ENCODE data around the gene NELFA. TPM values are rescaled to one million over a fixed set of nuclear protein-coding genes. Genes with fewer than 3 reads are reported as not detected.

The NELFA gene
- total RNA-seq, 1 experiment from 2014 or later: 55.0 TPM

- Histone ChIP-seq H3K9ac (ENCODE audit: extremely low read depth, insufficient read length, low read length) (no peak overlapping the region), H3K4ac (ENCODE audit: low read depth, low read length) (no peak overlapping the region), H2BK12ac (ENCODE audit: insufficient read length, low read depth, low read length) (no peak overlapping the region), H3K18ac (ENCODE audit: insufficient read length, low read depth, low read length) (no peak overlapping the region), H2BK20ac (ENCODE audit: low read depth, low read length, poor library complexity, severe bottlenecking) (no peak overlapping the region), H2BK15ac (ENCODE audit: low read depth, low read length) (no peak overlapping the region), H3K79me1 (ENCODE audit: insufficient read depth, low read depth, low read length, poor library complexity, severe bottlenecking) (no peaks in the 10 kb centered on the region), H3K27me3 (ENCODE audit: insufficient read depth, low read length) (no peaks in the 10 kb centered on the region), H3K14ac (ENCODE audit: insufficient read depth, low read length) (no peak overlapping the region), H3T11ph (ENCODE audit: low read length) (no peak overlapping the region), H3K4me1 (ENCODE audit: insufficient read depth, low read length) (no peaks in the 10 kb centered on the region), H3K23ac (ENCODE audit: insufficient read length, low read depth, low read length) (no peak overlapping the region), H3K4me2 (ENCODE audit: insufficient read depth, insufficient read length, low read length) (no peak overlapping the region), H2AFZ (ENCODE audit: low read length) (no peak overlapping the region), H3K9me3 (ENCODE audit: control insufficient read depth, low read depth, low read length) (no peaks in the 10 kb centered on the region), H4K8ac (replicated peaks; ENCODE audit: insufficient read length, low read depth, low read length) (no peak overlapping the region), H2BK120ac (ENCODE audit: low read depth, low read length, poor library complexity, severe bottlenecking) (no peak overlapping the region), H3K23me2 (ENCODE audit: insufficient read length, low read depth, low read length, poor library complexity, severe bottlenecking) (no peaks in the 10 kb centered on the region), H4K20me1 (ENCODE audit: control insufficient read depth, insufficient read depth, insufficient read length) (no peaks in the 10 kb centered on the region), H4K91ac (ENCODE audit: insufficient read length, low read depth, low read length) (no peak overlapping the region), H4K5ac (ENCODE audit: insufficient read length, low read depth, low read length) (no peak overlapping the region), H2AK5ac (ENCODE audit: insufficient read length, low read length) (no peak overlapping the region), H3K27ac (ENCODE audit: insufficient read length, low read depth, low read length) (no peak overlapping the region), H2BK5ac (ENCODE audit: insufficient read length, low read length) (no peak overlapping the region), H3K56ac (ENCODE audit: insufficient read length, low read depth, low read length) (no peak overlapping the region), H3K79me2 (ENCODE audit: insufficient read depth, low read length) (no peaks in the 10 kb centered on the region)
- no CpG with 5 or more reads among the region's 27 CpGs for WGBS (ENCODE audit: extremely low coverage, insufficient read length, low lambda C conversion rate)
- TF ChIP-seq, protein P1, sequence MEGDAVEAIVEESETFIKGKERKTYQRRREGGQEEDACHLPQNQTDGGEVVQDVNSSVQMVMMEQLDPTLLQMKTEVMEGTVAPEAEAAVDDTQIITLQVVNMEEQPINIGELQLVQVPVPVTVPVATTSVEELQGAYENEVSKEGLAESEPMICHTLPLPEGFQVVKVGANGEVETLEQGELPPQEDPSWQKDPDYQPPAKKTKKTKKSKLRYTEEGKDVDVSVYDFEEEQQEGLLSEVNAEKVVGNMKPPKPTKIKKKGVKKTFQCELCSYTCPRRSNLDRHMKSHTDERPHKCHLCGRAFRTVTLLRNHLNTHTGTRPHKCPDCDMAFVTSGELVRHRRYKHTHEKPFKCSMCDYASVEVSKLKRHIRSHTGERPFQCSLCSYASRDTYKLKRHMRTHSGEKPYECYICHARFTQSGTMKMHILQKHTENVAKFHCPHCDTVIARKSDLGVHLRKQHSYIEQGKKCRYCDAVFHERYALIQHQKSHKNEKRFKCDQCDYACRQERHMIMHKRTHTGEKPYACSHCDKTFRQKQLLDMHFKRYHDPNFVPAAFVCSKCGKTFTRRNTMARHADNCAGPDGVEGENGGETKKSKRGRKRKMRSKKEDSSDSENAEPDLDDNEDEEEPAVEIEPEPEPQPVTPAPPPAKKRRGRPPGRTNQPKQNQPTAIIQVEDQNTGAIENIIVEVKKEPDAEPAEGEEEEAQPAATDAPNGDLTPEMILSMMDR (conservative IDR thresholded peaks at IDR 0.05): no peak
- Mint-ChIP-seq H3K27ac (0 out of 7 replicates have a peak overlapping the region, but pooled peaks of 1 of the 3 experiments have one; percentile 40), H3K36me3 (ENCODE audit: insufficient read depth in 1 of 3, low read depth in 3 of 3) (peaks cover 10 to 58% (median 48%) of the 10 kb centered on the region in 3 experiments; a peak in 6 of 7 replicates), H3K9me3 (no peaks in the 10 kb centered on the region), H3K27me3 (ENCODE audit: low read depth) (no peaks in the 10 kb centered on the region), H3K4me3 (no peak overlapping the region), H3K4me1 (peaks cover 0 to 9% of the 10 kb centered on the region in 2 experiments; a peak in 2 of 4 replicates)
- DNase-seq: no peak
Measured at GRCh38 chr4:1984406-1985191, 24.2 kb downstream of the NELFA start.

All from H9 (cell line).